Medulla oblongata (tissue), 1 donor: ENCODE measurements around the gene SAA1.

Source experiments
- DNase-seq: peaks from one replicate; pipeline ENCODE4 v3.0.0-alpha.2; 2015; ENCODE audit errors: extremely low spot score

The SAA1 gene

GRCh38 chr11:18310800-18311340 is 44.8 kb downstream of the SAA1 start:
- no peak for DNase-seq

- no peak for DNase-seq
Measured at GRCh38 chr11:18312012-18312411, 45.9 kb downstream of the SAA1 start.

- no peak for DNase-seq
Measured at GRCh38 chr11:18312663-18313420, 46.8 kb downstream of the SAA1 start.

- DNase-seq = no peak
Measured at GRCh38 chr11:18313965-18314763, 48.1 kb downstream of the SAA1 start.

- DNase-seq = no peak
Measured at GRCh38 chr11:18314784-18315523, 48.9 kb downstream of the SAA1 start.

GRCh38 chr11:18315893-18316292 is 49.8 kb downstream of the SAA1 start:
- DNase-seq = no peak

GRCh38 chr11:18317551-18317950 is 51.5 kb downstream of the SAA1 start:
- DNase-seq = no peak
